Neural cell (in vitro differentiated cells): ENCODE measurements around the gene MLX. TPM values are rescaled to one million over a fixed set of nuclear protein-coding genes. Genes with fewer than 3 reads are reported as not detected.
"Not testable (repeated sequence)": the region's sequence is repeated elsewhere in the genome, so short reads cannot be mapped to it uniquely, and the experiment has no call there.

Source experiments
- H2AFZ ChIP-seq: fragments of 200-600, 300-800 bp; sonication (generic), shearing (Covaris generic); 2 replicates; pipeline ENCODE4 v1.6.0; 2014; ENCODE audit warnings: low read depth, mild to moderate bottlenecking, antibody characterized with exemption, low read length, moderate library complexity
- H3F3A ChIP-seq: fragments of 200-600 bp; shearing (Covaris generic); 2 replicates; pipeline ENCODE4 v1.6.1; 2016; ENCODE audit warnings: mild to moderate bottlenecking, moderate library complexity, mixed read lengths, antibody characterized with exemption, low read length; ENCODE audit not compliant: insufficient read depth, poor library complexity, severe bottlenecking
- H3K27ac ChIP-seq: fragments of 200-600, 300-800 bp; sonication (generic), shearing (Covaris generic); 2 replicates; pipeline ENCODE4 v1.5.1; 2014; ENCODE audit warnings: mild to moderate bottlenecking, low read length, moderate library complexity
- H3K27me3 ChIP-seq: fragments of 300-800, 200-600 bp; sonication (generic), shearing (Covaris generic); 2 replicates; pipeline ENCODE4 v1.6.0; 2014; ENCODE audit warnings: mild to moderate bottlenecking, low read depth, low read length, moderate library complexity; ENCODE audit not compliant: insufficient read depth
- H3K36me3 ChIP-seq: fragments of 300-800, 200-600 bp; sonication (generic), shearing (Covaris generic); 2 replicates; pipeline ENCODE4 v1.5.1; 2014; ENCODE audit warnings: mild to moderate bottlenecking, antibody characterized with exemption, low read length, moderate library complexity; ENCODE audit not compliant: insufficient read depth
- H3K4me2 ChIP-seq: fragments of 300-800, 200-600 bp; sonication (generic), shearing (Covaris generic); 2 replicates; pipeline ENCODE4 v1.6.0; 2014; ENCODE audit warnings: mild to moderate bottlenecking, low read length
- H3K4me3 ChIP-seq: fragments of 300-800, 200-600 bp; sonication (generic), shearing (Covaris generic); 2 replicates; pipeline ENCODE4 v1.5.1; 2014; ENCODE audit warnings: mild to moderate bottlenecking, low read length, moderate library complexity
- H3K79me2 ChIP-seq: fragments of 200-600 bp; shearing (Covaris generic); replicated peaks from 2 replicates; pipeline ENCODE4 v1.6.0; 2014; ENCODE audit warnings: mild to moderate bottlenecking, low read length, moderate library complexity; ENCODE audit not compliant: insufficient read depth
- H3K9ac ChIP-seq: fragments of 300-800, 200-600 bp; sonication (generic), shearing (Covaris generic); 2 replicates; pipeline ENCODE4 v1.6.1; 2016; ENCODE audit warnings: mild to moderate bottlenecking, low read length, mixed read lengths
- H3K9me2 ChIP-seq: fragments of 200-600 bp; shearing (Covaris generic); 2 replicates; pipeline ENCODE4 v1.6.1; 2016; ENCODE audit warnings: mild to moderate bottlenecking, low read length, mixed read lengths; ENCODE audit not compliant: insufficient read depth
- H3K9me3 ChIP-seq: fragments of 200-600, 300-800 bp; sonication (generic), shearing (Covaris generic); 2 replicates; pipeline ENCODE4 v1.6.1; 2016; ENCODE audit warnings: mild to moderate bottlenecking, mixed run types, low read length, moderate library complexity, mixed read lengths
- H4K20me1 ChIP-seq: fragments of 200-600 bp; shearing (Covaris generic); 2 replicates; pipeline ENCODE4 v1.6.1; 2016; ENCODE audit warnings: mild to moderate bottlenecking, mixed run types; ENCODE audit not compliant: insufficient read depth
- EZH2 ChIP-seq: fragments of 200-600, 300-800 bp; shearing (Covaris generic), sonication (generic); IDR thresholded peaks from 2 replicates; pipeline ENCODE4 v1.6.1; 2014; ENCODE audit warnings: antibody characterized with exemption, low read length, borderline replicate concordance, mild to moderate bottlenecking; ENCODE audit not compliant: insufficient read depth, poor library complexity, severe bottlenecking
- MXI1 ChIP-seq: fragments of 450-650 bp; conservative IDR thresholded peaks from 2 replicates; pipeline ENCODE4 v1.6.1; 2014; ENCODE audit warnings: antibody characterized with exemption, mild to moderate bottlenecking; ENCODE audit not compliant: poor library complexity, severe bottlenecking
- POLR2AphosphoS5 ChIP-seq: IDR thresholded peaks from 2 replicates; pipeline ENCODE4 v1.6.1; 2012
- RAD21 ChIP-seq: fragments of 450-650 bp; conservative IDR thresholded peaks from 2 replicates; pipeline ENCODE4 v1.6.1; 2014; ENCODE audit warnings: antibody characterized with exemption, mild to moderate bottlenecking, moderate library complexity
- SMC3 ChIP-seq: fragments of 450-650 bp; conservative IDR thresholded peaks from 2 replicates; pipeline ENCODE4 v1.6.1; 2014; ENCODE audit warnings: antibody characterized with exemption, mild to moderate bottlenecking, moderate library complexity; ENCODE audit not compliant: poor library complexity
- polyA plus RNA-seq: library from polyadenylated mRNA; depleted of rRNA; stranded (reverse); fragments of >200 nt; gene quantifications from 2 replicates; pipeline ENCODE4 v1.2.3, GENCODE V29; 2014
- TF ChIP-seq, protein P1 (sequence below): IDR thresholded peaks from 2 replicates; pipeline ENCODE4 v1.6.1; 2012; ENCODE audit warnings: borderline replicate concordance
- TF ChIP-seq, protein P2 (sequence below): fragments of 450-650 bp; IDR thresholded peaks from 2 replicates; pipeline ENCODE4 v1.5.1; 2014; ENCODE audit warnings: antibody characterized with exemption, mild to moderate bottlenecking, moderate library complexity; ENCODE audit not compliant: poor library complexity, severe bottlenecking

The MLX gene
- polyA plus RNA-seq, 1 donor from 2014 or later = 47.2 TPM

DNA sequence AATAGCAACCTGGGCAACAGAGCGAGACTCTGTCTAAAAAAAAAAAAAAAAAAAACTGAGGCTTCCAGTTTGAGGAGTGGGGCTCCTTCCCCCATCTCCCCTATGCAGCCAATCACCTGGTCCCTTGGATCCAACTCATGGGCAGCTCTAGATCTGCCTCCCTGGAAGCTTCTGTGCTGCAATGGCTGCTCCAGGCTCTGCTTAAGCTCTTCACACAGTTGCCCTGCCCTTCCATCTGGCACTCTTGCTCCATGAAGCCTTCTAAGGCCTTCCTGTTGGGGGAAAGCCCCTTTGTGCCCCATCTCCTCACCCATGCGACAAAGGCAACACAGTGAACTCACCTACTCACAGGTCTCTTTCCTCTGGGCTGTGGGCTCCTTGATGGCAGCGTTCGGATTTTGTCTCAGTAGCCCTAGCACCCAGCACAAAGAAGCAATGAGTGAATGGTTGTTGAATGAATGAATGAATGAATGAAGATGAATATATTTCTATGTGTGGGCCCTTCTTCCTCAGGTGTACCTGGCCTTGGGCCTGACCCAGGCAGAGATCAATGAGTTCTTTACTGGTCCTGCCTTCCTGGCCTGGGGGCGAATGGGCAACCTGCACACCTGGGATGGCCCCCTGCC lies 29.0 kb upstream of the MLX start:
- Histone ChIP-seq H3K79me2 (no peaks in the 10 kb centered on the region), H3K27me3 (no peaks in the 10 kb centered on the region), H3K4me3 (no peak overlapping the region), H3K9me3 (no peaks in the 10 kb centered on the region), H2AFZ (no peak overlapping the region), H3K27ac (no peak overlapping the region), H3F3A (no peaks in the 10 kb centered on the region), H3K9me2 (no peaks in the 10 kb centered on the region), H3K4me2 (no peak overlapping the region), H3K36me3 (no peaks in the 10 kb centered on the region), H3K9ac (no peak overlapping the region), H4K20me1 (no peaks in the 10 kb centered on the region)
- TF ChIP-seq, protein P1, sequence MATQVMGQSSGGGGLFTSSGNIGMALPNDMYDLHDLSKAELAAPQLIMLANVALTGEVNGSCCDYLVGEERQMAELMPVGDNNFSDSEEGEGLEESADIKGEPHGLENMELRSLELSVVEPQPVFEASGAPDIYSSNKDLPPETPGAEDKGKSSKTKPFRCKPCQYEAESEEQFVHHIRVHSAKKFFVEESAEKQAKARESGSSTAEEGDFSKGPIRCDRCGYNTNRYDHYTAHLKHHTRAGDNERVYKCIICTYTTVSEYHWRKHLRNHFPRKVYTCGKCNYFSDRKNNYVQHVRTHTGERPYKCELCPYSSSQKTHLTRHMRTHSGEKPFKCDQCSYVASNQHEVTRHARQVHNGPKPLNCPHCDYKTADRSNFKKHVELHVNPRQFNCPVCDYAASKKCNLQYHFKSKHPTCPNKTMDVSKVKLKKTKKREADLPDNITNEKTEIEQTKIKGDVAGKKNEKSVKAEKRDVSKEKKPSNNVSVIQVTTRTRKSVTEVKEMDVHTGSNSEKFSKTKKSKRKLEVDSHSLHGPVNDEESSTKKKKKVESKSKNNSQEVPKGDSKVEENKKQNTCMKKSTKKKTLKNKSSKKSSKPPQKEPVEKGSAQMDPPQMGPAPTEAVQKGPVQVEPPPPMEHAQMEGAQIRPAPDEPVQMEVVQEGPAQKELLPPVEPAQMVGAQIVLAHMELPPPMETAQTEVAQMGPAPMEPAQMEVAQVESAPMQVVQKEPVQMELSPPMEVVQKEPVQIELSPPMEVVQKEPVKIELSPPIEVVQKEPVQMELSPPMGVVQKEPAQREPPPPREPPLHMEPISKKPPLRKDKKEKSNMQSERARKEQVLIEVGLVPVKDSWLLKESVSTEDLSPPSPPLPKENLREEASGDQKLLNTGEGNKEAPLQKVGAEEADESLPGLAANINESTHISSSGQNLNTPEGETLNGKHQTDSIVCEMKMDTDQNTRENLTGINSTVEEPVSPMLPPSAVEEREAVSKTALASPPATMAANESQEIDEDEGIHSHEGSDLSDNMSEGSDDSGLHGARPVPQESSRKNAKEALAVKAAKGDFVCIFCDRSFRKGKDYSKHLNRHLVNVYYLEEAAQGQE = no peak
- TF ChIP-seq, protein P2, sequence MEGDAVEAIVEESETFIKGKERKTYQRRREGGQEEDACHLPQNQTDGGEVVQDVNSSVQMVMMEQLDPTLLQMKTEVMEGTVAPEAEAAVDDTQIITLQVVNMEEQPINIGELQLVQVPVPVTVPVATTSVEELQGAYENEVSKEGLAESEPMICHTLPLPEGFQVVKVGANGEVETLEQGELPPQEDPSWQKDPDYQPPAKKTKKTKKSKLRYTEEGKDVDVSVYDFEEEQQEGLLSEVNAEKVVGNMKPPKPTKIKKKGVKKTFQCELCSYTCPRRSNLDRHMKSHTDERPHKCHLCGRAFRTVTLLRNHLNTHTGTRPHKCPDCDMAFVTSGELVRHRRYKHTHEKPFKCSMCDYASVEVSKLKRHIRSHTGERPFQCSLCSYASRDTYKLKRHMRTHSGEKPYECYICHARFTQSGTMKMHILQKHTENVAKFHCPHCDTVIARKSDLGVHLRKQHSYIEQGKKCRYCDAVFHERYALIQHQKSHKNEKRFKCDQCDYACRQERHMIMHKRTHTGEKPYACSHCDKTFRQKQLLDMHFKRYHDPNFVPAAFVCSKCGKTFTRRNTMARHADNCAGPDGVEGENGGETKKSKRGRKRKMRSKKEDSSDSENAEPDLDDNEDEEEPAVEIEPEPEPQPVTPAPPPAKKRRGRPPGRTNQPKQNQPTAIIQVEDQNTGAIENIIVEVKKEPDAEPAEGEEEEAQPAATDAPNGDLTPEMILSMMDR = no peak
- TF ChIP-seq MXI1 = no peak
- TF ChIP-seq POLR2AphosphoS5 = no peak
- no peak for TF ChIP-seq EZH2
- no peak for TF ChIP-seq SMC3
- TF ChIP-seq RAD21 = no peak

DNA sequence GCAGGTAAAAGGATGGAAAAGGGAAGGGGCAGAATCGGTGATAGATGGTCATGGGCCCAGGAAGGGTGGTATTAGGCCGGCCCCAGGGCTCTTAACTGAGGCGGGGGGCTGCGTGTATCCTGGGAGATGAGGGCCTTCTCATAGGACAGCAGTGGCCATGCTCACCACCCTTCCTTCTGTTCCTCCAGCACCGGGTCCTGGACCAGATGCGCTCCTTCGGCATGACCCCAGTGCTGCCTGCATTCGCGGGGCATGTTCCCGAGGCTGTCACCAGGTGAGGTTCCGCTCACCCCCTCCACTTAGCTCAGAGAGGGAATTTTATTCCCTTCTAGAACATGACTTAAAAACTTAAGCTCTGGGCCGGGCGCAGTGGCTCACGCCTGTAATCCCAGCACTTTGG lies 28.4 kb upstream of the MLX start:
- TF ChIP-seq, protein P2 = no peak
- no peak for TF ChIP-seq POLR2AphosphoS5

DNA sequence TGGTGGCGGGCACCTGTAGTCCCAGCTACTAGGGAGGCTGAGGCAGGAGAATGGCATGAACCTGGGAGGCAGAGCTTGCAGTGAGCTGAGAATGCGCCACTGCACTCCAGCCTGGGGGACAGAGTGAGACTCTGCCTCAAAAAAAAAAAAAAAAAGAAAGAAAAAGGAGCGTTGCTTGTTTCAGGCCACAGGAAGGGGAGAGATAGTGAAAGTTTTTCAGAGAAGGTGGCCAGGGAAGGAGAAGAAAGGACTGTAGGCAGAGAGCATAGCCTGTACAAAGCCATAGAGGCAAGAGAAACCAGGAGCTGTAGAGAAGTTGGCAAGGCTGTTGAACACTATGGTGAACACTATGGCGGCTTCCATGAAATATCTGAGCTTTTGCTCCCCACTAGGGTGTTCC lies 26.3 kb upstream of the MLX start:
- H3K27me3 ChIP-seq, H3K9me3 ChIP-seq, H4K20me1 ChIP-seq, H3K27ac ChIP-seq, H3K9me2 ChIP-seq, H3K4me2 ChIP-seq, H3F3A ChIP-seq, H3K4me3 ChIP-seq, H3K79me2 ChIP-seq, H3K9ac ChIP-seq, H2AFZ ChIP-seq, H3K36me3 ChIP-seq: not testable (repeated sequence)

More for the DNA sequence above, 28.4 kb upstream of the MLX start:
- no peak overlapping the region for H3K27ac ChIP-seq
- no peaks in the 10 kb centered on the region for H3F3A ChIP-seq
- H3K4me2 ChIP-seq = no peak overlapping the region
- H3K9me2 ChIP-seq = no peaks in the 10 kb centered on the region
- H3K27me3 ChIP-seq = no peaks in the 10 kb centered on the region
- H3K9ac ChIP-seq = no peak overlapping the region
- no peaks in the 10 kb centered on the region for H3K9me3 ChIP-seq
- H3K4me3 ChIP-seq = no peak overlapping the region
- H3K36me3 ChIP-seq = no peaks in the 10 kb centered on the region
- no peaks in the 10 kb centered on the region for H4K20me1 ChIP-seq
- H3K79me2 ChIP-seq = no peaks in the 10 kb centered on the region
- no peak overlapping the region for H2AFZ ChIP-seq
